Activated CD4-positive, alpha-beta T cell treated with anti-CD3 and anti-CD28 coated beads, Interleukin-10, Interleukin-2, amounts not matched to agents 100 ng/mL and 50 ng/mL, durations not matched to agents 16 hours and 8 hours (primary cell): ENCODE data around the gene ANKRD40CL.
"Not testable (repeated sequence)": the region's sequence is repeated elsewhere in the genome, so short reads cannot be mapped to it uniquely, and the experiment has no call there.

ENCODE experiments used
- DNase-seq: peaks from one replicate; pipeline ENCODE4 v3.0.0-alpha.2; 2020

The ANKRD40CL gene, protein sequence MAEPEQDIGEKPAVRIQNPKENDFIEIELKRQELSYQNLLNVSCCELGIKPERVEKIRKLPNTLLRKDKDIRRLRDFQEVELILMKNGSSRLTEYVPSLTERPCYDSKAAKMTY

DNA sequence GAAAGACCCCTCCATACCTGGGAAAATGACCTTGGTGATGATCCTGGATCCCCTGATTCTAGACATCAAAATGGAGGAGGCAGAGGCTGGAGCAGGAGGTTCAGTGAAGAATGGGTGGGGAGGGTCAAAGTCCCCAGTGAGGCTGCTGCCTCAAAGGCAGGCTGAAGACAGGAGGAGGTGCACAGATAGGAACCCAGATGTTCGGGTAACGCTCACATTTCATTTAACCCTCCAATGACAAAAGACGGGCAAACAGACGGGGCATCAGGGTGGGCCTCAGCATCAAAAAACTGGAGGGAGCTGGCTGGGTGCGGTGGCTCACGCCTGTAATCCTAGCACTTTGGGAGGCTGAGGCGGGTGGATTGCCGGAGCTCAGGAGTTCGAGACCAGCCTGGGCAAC, at the start of gene ANKRD40CL:
Gene ANKRD40CL (minus strand): TSS at position 73 of the 400 bp plus-strand sequence. CDS start 605 bp downstream, outside the sequence.
- DNase-seq, result no peak

DNA sequence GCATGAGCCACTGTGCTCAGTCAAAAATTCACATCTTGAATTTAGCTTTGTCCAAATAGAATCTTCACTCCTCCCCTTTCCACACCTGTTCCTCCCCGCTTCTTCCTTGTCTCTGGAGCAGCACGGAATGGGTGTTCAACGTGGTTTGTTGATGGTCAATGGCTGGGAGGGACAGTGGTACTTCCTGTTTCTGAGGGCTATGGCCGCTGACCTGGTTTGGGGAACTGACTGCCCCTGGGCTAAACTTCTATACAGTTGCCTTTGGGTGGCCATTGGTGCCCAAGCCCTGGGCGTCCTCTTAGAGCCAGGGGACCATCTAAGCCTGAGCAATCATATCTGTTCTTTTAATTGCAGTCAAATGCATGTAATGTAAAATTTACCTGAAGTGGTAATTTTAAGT, 49.0 kb upstream of the ANKRD40CL start:
- no peak for DNase-seq

DNA sequence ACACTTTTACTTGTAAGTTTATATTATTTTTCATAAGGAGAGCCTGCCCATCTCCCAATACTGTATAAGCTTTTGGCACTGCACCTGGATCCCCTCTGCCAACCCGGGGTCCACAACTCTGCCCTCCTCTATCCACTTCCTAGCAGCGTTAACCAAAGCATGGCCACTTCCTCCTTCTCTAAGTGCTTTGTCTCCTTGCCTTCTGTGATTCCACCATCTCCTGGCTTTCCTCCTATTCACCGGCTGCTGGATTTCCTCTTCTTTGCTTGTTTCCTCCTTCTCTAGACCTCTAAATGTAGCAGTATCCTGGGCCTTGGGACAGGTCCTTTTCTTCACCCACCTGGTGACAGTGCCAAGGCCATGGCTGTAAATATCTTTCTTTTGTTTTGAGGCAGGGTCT, 48.1 kb upstream of the ANKRD40CL start:
- DNase-seq, result no peak

DNA sequence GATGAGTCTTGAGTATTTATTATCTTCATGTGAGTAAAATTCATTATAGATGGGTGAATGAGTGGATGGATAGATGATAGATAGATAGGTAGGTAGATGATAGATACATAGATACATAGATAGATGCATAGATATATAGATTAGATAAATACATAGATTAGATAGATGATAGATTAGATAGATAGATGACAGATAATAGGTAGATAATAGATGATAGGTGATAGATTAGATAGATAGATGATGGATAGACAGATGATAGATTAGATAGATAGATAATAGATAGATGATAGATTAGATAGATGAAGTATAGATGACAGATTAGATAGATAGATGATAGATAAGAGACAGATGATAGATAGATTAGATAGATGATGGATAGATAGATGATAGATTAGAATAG, 46.3 kb upstream of the ANKRD40CL start:
- DNase-seq, result no peak

DNA sequence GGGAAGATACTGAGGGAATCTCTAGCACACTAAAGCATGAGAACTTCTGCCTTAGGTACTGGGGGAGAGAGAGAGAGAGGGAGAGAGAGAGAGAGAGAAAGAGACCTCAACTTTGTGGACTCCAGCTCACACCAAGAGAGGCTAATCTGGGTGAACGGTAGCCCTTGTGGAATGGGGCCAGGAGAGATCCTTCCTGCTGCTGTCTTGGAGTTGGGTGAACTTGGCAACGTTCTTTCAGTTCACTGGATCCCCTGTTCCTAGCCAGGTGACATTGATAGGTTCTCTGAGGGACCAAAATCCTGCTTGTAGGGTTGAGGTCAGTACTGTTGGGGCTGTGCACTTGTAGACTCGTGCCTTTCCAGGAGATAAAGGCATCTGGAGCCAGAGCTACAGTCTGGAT, 41.6 kb upstream of the ANKRD40CL start:
- DNase-seq, result no peak

DNA sequence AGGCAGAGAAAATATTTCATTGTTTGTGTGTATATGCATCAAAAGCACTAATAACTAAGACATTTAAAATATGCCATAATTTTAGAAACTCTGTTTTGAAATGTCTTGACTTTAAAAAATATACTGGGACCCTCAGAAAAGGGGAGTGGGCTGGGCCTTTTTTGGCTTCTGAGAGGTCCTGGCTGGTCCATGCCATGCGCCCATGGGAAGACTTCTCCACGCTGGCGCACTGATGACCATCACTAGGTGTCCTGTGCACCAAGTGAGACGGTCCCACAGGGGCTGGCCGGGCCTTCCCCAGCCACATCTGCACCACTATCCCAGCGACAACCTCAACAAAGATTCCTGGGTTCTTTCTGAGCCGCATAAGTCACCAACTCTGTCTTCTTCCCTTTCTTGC, 41.1 kb upstream of the ANKRD40CL start:
- DNase-seq, result no peak

DNA sequence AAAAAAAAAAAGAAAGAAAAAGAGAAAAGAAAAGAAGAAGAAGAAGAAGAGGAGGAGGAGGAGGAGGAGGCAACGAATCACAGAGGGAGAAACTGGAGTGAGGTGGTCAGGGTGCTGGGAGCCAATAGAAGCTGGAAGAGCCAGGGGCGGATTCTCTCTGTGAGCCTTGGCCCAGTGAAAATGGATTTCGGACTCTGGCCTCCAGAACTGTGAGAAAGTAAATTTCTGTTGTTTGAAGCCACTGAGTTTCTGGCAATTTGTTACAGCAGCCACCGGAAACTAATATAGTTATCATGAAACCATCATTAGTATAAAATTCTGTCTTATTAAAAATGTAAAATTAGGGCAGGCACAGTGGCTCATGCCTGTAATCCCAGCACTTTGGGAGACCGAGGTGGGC, 40.4 kb upstream of the ANKRD40CL start:
- DNase-seq, result no peak

DNA sequence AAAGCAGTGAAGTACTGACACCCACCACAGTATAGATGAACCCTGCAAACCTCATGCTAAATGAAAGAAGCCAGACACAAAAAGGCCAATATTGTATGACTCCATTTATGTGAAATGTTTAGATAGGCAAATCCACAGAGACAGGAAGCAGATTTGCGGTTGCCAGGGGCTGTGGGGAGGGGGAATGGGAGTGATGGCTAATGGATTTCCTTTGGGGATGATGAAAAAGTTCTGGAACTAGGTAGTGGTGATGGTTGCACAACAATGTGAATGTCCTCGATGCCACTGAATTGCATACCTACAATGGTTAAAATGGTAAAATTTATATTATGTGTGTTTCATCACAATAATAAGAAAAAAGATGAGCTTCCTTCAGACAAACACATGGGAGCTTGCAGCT, 39.7 kb upstream of the ANKRD40CL start:
- no peak for DNase-seq

DNA sequence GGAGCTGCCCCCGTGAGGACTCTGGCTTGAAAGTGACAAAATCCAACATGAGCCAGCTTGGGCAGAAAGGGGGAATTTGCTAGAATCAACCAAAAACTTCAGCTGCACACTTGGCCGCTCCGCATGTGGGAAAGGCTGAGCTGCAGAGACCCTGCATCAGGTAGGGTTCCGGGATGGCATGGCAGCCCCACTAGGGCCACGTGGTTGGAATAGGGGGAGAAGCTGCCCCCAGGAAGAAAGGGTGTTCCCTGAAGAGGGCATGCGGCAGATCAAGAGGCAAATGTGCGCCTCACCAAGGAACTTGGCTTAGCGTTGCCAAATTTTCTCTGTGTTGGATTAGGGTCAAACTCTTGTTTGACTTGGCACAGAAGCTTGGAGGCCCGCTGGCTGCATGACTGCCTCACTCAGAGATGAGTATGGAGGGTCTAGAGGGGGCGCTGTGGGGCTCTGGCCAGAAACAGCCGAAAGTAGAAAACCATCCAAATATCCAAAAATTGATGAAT, 38.9 kb upstream of the ANKRD40CL start:
- DNase-seq, result no peak

DNA sequence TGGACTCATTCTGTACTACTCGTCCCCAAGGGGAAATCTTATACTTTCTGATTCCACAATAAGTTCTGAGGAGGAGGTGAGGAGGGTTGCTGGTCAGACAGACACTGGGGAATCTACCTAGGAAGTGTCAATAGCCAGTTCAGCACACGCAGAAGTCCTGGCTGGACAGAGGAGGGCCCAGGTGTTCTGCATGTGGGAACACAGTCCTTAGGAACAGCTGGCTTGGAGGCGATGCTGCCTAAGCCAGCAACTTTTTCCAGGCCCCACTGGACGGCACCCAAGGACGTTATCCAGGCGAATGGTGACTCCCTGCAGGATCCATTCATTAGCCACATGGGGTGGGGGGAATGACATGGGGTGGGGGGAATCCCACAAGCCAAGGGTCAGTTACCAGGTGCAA, 38.2 kb upstream of the ANKRD40CL start:
- no peak for DNase-seq

DNA sequence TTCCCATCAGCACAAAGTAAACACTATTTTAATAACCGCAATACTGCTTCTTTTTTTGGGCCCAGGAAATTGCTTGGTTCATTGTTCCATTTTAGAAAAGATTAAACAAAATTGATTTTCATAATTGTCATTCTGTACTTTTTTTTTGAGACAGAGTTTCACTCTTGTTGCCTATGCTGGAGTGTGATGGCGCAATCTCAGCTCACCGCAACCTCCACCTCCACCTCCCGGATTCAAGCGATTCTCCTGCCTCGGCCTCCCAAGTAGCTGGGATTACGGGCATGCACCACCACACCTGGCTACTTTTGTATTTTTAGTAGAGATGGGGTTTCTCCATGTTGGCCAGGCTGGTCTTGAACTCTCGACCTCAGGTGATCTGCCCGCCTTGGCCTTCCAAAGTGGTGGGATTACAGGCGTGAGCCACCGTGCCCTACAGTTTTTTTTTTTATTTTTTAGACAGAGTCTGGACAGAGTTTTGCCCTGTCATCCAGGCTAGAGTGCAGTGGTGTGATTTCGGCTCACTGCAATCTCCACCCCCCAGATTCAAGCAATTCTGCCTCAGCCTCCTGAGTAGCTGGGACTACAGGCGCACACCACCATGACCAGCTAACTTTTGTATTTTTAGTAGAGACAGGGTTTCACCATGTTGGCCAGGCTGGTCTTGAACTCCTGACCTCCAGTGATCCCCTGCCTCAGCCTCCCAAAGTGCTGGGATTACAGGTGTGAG, 37.6 kb upstream of the ANKRD40CL start:
- not testable (repeated sequence) for DNase-seq

DNA sequence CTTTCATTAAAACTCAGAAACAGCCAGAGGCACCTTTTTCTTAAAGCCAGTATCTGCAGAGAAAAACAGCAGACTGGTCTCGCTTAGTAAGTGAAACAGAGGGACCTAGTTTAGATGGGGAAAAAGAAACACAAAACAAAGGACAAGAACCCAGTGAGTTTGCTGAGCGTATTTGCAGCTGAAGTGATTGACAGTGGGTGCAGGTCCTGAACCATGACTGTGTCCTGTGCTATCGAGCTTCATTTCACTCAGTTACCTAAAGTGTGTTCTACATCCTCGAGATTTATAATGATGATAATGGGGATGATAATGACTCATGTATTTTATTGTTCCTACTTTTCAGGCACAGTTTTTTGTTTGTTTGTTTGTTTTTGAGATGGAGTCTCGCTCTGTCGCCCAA, 36.4 kb upstream of the ANKRD40CL start:
- DNase-seq, result no peak

DNA sequence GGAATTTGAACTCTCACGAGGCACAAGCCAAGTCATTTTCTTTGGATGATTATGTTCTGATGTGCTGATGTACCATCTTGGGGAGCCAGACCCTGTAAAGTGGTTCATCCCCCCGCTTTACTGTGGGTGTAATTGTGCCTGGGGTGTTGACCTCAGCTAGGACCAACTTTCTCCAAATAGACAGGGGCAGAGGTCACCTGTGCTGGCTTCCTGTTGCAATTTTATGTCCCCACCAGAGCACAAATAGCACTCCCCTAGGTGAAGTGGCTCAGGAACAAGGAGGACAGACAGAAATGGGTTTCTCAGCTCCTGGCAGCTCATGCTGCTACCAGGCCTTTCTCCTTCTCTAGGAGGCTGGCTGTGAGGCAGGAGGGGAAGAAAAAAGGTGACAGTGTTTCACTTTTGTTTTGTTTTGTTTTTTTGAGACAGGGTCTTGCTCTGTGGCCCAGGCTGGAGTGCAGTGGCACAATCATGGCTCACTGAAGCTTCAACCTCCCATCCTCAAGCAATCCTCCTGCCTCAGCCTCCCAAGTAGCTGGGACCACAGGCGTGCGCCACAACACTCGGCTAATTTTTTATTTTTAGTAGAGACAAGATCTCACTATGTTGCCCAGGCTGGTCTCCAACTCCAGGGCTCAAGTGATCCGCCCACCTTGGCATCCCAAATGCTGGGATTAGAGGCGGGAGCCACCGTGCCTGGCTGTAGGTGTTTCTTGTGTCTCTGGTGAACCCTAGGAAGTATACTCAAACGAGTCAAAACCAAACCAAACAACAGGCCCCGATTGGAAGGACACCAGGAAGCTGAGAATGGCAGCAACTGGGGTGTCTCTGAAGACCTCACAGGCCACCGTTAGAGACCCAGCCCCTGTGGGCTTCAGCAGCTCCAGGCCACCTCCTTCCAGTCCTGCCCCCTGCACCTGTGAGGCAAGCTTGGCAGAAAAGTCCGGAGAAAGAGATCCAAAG, 35.6 kb upstream of the ANKRD40CL start:
- no peak for DNase-seq

DNA sequence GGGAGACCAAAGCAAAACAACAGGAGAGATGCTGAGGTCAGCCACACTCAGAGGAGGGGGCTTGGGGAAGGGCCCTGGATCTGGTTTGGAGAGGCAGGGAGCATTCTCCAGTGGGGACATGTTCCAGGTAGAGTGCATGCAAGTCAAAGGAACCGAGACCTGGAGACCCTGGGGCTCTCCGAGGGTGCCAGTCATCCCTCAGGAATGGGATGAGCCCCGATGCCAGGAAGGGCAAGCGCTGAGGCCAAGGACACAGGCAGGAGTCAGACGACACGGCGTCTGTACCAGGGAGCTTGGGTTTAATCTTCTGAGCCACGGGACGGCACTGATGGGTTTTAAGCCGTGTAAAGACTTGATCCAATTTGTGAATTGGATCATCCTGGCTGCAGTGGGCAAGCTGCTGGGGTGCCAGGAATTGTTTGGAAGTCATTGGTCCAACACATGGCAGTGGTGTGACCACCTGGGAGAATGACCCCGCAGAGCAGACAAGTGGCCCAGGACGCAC, 32.9 kb upstream of the ANKRD40CL start:
- DNase-seq, result no peak

DNA sequence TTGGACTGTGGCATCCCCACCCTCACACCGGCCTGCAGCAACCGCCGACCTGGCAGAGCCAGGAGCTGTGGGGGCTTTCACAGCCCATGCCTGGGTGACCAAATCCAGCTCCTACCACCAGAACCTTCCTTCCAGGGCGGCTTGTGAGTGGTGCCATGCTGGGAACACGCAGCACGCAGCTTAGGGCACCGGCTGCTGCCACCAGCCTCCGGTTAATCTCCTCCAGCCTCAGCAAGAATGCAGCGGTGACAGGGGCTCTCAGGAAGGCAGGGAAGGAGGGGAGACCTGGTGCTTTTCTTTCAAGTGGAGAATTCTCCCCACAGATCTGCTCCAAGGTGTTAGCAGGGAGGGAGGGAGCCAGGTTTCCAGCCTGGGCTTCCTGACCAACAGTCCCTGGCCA, 32.3 kb upstream of the ANKRD40CL start:
- no peak for DNase-seq

DNA sequence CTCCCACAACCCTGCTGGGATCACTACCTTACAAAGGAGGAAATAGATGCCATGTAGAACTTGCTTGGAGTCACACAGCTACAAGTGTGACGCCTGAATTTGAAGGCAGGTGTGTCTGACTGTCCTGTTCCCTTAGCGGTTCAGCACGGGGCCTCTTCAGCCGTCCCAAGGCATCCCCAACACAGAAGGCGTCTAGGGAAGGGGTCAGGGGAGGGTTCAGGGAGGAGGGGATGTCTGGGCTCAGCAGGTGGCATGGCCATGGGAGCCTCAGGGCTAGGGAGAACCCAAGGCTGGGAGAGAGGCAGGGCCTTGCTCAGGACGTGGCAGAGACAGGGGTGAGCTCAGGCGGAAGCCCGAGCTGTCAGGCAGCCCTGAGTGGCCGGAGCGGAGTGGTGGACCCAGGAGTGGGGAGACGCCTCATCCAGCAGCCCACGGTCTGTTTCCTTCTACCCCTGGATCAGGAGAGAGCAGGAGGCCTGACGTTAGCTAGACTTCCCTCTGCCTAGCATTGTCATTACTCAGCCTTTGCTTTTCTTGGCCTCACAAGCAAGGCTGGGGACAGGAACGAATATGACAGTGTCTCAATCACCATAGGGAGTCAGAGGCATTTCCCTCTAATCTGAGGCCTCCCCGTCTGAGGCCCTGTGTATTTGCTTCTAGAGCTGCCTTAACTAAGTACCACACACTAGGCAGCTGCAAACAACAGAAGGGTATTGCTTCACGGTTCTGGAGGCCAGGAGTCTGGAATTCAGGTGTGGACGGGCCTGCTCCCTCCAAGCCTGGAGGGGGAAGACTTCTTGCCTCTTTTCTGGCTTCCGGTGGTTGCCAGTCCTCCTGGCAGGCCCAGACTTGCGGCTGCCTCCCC, 31.3 kb upstream of the ANKRD40CL start:
- DNase-seq, result no peak

DNA sequence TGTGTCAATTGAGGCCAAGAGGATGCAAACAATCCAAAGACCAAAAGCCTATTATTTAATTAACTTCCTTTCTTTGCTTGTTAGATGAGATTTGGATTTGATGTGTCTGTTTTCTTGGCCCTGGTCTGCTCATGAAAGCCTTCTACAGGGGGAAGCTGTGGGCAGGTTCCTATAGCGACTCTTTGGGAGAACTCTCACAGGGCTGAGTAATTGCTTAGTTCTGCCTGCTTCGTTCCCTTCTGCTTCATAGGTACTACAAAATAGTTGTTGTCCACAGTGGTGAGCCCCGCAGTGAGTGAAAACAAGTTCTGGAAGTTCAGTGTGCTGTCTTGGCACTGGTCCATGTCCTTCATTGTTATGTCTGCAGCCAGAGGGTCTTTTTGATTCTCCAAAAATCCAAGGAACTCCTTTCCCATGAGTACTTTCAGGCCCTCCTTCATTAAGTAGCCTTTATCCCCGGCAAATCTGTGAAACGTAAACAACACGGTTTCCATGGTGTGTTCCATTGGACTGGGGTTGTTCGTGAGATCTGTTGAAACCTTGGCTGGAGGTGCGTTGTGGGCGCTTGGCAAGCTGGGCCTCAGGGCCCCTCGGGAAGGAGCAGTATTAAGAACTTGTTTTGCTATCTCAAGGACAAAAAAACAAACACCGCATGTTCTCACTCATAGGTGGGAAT, 30.0 kb upstream of the ANKRD40CL start:
- DNase-seq, result no peak

DNA sequence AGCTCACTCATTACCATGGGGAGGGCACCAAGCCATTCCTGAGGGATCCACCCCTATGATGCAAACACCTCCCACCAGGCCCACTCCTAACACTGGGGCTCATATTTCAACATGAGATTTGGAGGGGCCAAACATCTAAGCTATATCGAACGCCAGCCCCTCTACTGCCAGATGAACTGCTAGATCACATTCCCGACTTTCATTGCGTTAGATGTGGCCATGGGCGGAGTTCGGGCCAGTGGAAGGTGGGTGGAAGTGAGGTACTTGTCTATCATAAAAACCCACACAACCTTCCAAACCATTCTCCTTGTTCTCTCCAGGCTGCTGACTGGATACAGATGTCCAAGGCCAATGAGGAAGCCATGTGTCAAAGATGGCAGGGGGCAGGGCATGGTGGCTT, 27.0 kb upstream of the ANKRD40CL start:
- no peak for DNase-seq

DNA sequence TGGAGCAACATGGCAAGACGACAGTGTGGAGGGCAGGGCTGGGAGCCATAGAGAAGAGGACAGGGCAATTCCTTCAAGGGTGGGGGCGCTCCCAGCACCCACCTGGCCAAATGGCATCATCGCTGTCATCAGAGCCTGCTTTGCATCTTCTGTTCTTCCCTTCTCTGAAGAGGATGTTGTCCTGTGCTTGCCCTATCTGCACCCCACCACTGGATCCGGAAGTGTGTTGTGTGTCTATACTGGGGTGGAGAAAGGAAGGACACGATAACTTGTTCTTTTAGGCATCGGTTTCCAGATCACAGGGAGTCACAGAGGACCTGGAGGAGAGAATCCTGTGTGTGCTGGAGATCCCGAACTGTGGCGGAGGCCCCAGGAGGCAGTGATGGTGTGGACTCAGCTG, 25.7 kb upstream of the ANKRD40CL start:
- DNase-seq, result no peak

DNA sequence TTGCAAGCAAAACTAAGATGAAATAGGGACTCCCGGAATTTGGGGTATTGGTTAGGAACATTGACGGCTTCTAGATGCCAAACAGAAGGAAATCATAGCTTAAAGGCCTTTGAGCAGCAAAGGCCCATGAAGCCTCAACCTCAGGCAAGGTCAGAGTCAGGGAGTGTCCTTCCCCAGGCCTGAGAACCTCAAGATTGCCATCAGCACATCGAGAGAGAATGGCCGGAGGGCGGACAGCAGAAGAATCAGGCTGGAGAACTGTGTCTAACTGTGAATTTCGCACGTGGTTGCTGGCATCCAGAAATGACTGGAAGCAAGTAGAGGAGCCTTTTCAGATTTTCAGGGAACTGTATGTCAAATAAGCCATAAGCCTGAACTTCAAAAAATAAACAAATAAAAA, 24.8 kb upstream of the ANKRD40CL start:
- no peak for DNase-seq

DNA sequence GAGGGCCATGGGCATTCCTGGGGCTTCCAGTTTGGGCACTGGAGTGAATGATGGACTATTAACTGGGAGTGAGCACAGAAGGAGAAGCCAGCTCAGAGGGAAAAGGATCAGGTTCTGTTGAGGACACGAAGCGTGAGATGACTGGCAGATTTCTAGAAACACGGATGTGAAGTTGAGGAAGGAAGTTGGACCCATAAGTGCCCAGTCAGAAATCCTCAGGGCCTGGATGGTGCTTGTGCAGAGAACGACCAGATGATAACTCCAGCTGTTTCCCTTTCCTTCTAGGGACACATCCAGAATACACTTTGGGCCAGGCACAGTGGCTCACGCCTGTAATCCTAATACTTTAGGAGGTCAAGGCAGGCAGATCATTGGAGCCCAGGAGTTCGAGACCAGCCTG, 23.3 kb upstream of the ANKRD40CL start:
- DNase-seq, result no peak

DNA sequence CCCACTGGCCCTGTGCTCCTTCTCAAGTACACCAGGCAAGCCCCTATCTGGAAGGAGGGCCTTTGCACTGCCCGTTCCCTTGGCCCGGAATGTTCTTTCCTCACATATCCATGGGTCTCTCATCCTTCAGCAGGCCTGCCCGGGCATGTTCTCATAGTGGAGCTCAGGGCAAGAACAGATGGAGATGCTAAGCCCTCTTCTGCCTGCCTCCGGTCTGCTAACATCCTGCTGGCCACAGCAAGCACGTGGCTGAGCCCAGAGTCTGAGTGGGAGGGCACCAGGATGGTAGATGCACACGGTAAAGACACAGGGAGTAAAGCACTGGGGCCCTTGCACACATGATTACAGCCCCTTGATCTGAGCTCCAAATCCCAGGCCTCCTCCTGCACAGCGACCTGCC, 19.8 kb upstream of the ANKRD40CL start:
- DNase-seq, result no peak
